Activated T-helper 9 cell treated with anti-CD3 and anti-CD28 coated beads, Interleukin-2, amount 50 U/mL, for 16 hours (primary cell): Measurements from ENCODE around the gene SNX22.

ENCODE experiments used
- DNase-seq: peaks from one replicate; pipeline ENCODE4 v3.0.0-alpha.2; 2020; ENCODE audit warnings: low read depth

Gene SNX22

GRCh38 chr15:64134345-64134829 is 17.1 kb upstream of the SNX22 start:
- no peak for DNase-seq

GRCh38 chr15:64136347-64136746 is 15.2 kb upstream of the SNX22 start:
- no peak for DNase-seq

- no peak for DNase-seq
These were observed 14.2 kb upstream of the SNX22 start for GRCh38 chr15:64137226-64137833.

GRCh38 chr15:64138331-64138941 is 13.1 kb upstream of the SNX22 start:
- DNase-seq = no peak

GRCh38 chr15:64141798-64142512 is 9.6 kb upstream of the SNX22 start:
- no peak for DNase-seq

GRCh38 chr15:64143276-64143675 is 8.3 kb upstream of the SNX22 start:
- no peak for DNase-seq

- no peak for DNase-seq
These were observed 7.4 kb upstream of the SNX22 start for GRCh38 chr15:64144192-64144564.

GRCh38 chr15:64144565-64145281 is 6.8 kb upstream of the SNX22 start:
- no peak for DNase-seq

- DNase-seq = no peak
These were observed 5.5 kb upstream of the SNX22 start for GRCh38 chr15:64146041-64146440.

GRCh38 chr15:64146520-64146884 is 5.0 kb upstream of the SNX22 start:
- no peak for DNase-seq

GRCh38 chr15:64146885-64147681 is 4.4 kb upstream of the SNX22 start:
- no peak for DNase-seq

GRCh38 chr15:64148168-64148567 is 3.4 kb upstream of the SNX22 start:
- no peak for DNase-seq

GRCh38 chr15:64148581-64148980 is 3.0 kb upstream of the SNX22 start:
- no peak for DNase-seq

- DNase-seq = no peak
These were observed 2.1 kb upstream of the SNX22 start for GRCh38 chr15:64149424-64149823.

GRCh38 chr15:64149893-64150578 is 1.5 kb upstream of the SNX22 start:
- DNase-seq = no peak

GRCh38 chr15:64152507-64153387 is 1.2 kb downstream of the SNX22 start:
- DNase-seq = no peak

GRCh38 chr15:64153480-64154367 is 2.2 kb downstream of the SNX22 start:
- DNase-seq = peak; percentile 84

GRCh38 chr15:64155802-64156651 is 4.5 kb downstream of the SNX22 start:
- no peak for DNase-seq
